ENCODE measurements around the gene CADPS2.

- TF ChIP-seq ZNF671 (CRISPR knock-in tag; IDR thresholded peaks at IDR 0.05) (no peak), ZNF138 (CRISPR knock-in tag; conservative IDR thresholded peaks at IDR 0.05) (no peak), CTCF (IDR thresholded peaks at IDR 0.05) (no peak), ETV6 (CRISPR knock-in tag; IDR thresholded peaks at IDR 0.05) (no peak; the same call in none of the 2 replicates), ATF3 (CRISPR knock-in tag; conservative IDR thresholded peaks at IDR 0.05) (no peak), NFYB (CRISPR knock-in tag; conservative IDR thresholded peaks at IDR 0.05; ENCODE audit: low read depth) (no peak), SMAD3 (CRISPR knock-in tag; IDR thresholded peaks at IDR 0.05; ENCODE audit: borderline replicate concordance) (no peak), ELF4 (CRISPR knock-in tag; IDR thresholded peaks at IDR 0.05; ENCODE audit: low read depth) (no peak), ZNF232 (CRISPR knock-in tag; IDR thresholded peaks at IDR 0.05) (no peak; the same call in 1 of the 2 replicates)
Measured at GRCh38 chr7:122299624-122300210, 586.5 kb downstream of the CADPS2 start.

All from WTC11 (cell line).